NCI-H1436 (cell line): ENCODE measurements around the gene CYP2W1.

Experiments
- DNase-seq: peaks from one replicate; lab custom pipeline; 2025; lab: John Stamatoyannopoulos, UW

Gene CYP2W1

DNA sequence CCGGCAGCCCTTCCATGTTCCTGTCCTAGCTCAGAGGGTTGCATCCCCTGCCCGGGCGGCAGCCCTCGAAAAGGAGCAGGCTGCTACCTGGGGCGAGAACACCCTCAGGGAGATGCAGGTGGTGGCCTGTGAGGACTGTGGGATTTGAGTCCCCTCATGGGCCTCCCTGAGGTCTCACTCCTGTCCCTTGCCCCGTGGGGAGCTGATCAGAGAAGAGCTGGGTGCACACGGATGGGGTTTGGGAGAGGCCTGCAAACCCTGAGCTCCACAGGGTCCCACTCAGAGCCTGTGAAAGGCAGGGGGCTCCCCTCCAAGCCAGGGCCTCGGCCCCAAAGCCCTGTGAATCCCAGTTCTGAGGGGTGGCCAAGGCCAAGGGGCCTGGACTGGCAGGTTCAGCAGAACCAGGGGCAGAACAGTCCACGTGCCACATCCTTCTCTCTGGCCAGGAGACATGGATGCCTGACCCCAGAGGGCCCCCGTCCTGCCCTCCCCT, 424 bp upstream of the CYP2W1 start:
- no peak for DNase-seq

DNA sequence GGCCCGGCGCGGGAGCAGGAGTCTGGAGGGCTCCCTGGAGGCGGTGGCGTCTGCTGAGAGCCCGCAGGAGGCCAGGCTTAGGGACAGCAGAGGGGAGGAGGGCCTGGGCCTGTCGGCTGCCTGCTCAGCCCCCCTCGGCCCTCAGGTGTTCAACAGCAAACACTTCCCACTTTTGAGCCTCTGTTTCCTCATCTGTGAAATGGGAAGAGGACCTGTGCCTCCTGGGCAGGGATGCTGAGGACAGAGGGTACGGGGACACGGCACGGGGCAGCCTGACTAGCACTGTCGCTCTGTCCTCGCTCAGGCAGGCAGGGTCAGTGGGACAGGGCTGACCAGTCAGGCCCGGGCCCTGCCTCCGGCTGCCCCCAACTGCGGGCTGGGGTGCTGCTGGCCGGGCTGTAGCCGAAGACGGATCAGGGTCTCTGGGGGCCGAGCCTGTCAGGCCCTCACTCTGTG, 663 bp downstream of the CYP2W1 start:
- no peak for DNase-seq

DNA sequence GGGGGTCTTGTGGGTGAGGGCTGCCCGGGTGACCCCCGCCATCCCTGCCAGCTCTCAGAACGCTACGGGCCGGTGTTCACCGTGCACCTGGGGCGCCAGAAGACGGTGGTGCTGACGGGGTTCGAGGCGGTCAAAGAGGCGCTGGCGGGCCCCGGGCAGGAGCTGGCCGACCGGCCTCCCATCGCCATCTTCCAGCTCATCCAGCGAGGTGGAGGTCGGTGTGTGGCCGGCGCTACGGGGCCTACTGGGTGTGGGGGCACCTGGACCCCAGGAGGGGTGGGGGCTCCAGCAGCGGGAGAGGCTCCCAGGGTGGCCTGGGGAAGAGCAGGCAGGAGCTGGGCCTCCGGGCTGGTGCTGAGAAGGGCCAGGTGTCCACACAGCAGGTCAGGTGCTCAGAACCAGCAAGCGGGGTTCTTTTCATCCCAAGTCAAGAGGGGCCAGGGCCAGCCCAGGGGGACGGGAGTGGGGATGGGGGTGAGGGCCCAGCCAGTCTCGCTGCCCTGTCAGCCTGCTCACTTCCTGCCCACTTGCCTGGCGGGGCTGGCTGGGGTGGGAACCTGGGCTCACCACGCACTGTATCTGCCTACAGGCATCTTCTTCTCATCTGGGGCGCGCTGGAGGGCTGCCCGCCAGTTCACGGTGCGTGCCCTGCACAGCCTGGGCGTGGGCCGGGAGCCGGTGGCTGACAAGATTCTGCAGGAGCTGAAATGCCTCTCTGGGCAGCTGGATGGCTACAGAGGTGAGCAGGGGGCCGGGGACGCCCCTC, 1.6 kb downstream of the CYP2W1 start:
- no peak for DNase-seq

DNA sequence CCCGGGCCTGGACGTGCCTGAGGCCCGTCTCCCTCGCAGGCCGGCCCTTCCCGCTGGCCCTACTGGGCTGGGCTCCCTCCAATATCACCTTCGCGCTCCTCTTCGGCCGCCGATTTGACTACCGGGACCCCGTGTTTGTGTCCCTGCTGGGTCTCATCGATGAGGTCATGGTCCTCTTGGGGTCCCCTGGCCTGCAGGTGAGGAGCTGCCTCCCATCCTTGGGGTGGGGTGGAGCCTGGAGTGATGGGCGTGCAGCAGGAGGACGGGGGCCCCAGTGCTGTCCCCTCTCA, 2.1 kb downstream of the CYP2W1 start:
- DNase-seq: no peak

DNA sequence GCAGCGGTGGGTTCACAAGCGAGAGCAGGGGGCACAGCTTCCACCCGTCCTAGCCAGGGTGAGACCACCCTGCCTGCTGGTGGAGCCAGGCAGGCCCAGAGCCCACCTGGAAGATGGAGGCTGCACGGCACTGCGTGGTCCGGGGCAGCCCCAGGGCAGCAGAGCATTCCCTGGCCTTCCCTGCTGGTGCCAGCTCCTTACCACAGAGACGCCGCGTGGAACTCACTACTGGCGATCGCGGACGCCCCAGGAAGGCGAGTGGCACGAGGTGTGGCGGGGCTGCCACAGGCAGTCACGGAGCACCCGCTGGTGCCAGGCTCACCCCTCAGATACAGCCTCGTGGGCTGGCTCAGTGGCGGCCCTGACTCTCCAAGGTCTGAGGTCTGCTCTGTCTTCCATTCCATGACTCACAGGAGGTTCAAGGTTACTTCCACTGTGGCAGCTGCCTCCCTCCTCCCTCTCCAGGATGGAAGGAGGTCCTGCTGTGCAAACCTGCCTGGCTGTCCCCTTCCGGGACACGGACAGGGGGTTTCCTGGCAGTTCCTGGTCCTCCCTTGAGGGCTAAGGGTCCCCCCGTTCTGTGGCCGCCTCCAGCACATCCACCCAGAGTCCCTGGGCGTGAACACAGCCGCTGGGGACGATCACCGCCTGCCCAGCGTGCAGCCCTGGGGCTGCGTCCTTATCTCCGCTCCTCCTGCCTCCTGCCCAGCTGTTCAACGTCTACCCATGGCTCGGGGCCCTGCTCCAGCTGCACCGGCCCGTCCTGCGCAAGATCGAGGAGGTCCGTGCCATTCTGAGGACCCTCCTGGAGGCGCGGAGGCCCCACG, 3.1 kb downstream of the CYP2W1 start:
- no peak for DNase-seq

DNA sequence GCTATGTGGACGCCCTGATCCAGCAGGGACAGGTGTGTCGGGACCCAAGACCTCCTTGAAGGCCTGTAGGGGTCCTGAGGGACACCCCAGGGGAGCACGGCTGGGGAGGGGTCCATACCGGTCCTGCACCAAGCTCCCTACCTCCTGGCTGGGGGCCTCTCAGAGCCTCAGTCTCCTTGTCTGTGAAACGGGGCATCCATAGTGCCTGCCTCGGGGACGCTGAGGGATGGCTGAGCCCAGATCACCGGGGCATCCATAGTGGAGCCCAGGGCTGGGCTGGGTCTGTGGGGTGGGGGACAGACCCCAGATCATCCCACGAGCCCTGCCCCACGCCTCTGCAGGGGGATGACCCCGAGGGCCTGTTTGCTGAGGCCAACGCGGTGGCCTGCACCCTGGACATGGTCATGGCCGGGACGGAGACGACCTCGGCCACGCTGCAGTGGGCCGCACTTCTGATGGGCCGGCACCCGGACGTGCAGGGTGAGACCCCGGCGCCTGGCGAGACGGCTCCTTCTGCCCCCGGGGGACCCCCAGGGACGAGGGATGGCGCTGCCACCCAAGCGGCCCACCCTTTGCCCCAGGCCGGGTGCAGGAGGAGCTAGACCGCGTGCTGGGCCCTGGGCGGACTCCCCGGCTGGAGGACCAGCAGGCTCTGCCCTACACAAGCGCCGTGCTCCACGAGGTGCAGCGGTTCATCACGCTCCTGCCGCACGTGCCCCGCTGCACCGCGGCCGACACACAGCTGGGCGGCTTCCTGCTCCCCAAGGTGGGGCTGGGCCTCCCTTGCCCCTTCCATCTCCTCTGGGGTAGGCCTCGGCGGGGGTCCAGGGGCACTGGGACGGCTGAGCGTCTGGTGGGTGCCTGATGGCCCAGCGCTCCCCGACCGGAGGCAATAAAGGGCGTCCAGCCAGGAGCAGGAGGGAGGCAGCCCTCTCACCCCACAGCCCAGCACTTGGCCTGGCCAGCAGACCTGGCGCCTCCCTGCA, 4.1 kb downstream of the CYP2W1 start:
- no peak for DNase-seq

DNA sequence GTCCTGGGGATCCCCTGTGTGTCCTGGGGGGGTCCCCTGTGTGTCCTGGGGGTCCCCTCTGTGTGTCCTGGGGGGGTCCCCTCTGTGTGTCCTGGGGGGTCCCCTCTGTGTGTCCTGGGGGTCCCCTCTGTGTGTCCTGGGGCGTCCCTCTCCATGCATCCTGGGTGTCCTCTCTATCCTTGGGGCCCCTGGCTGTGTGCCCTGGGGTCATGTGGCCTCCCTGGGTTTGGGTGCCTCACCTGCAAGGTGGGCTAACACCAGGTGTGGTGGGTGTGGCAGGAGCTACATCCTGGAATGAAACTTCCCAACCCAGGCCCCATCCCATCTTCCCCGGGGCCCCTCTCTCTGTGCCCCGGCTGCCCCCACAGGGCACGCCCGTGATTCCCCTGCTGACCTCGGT, 4.9 kb downstream of the CYP2W1 start:
- no peak for DNase-seq

DNA sequence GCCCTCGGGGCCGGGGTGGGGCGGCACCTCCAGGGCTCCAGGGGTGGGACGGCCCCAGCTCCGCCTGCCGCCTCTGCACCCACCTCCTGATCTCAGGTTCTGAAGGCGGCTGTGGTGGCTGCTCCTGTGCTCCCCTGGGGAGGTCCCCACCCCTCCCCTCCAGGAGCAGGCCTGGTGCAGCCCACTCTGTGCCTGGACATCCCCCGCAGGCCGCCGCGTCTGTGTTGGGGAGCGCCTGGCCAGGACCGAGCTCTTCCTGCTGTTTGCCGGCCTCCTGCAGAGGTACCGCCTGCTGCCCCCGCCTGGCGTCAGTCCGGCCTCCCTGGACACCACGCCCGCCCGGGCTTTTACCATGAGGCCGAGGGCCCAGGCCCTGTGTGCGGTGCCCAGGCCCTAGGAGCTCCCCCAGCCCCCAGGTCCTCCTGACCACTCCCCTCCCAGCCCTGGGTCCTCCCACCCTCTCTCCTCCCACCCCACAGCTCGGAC, 5.5 kb downstream of the CYP2W1 start:
- no peak for DNase-seq

DNA sequence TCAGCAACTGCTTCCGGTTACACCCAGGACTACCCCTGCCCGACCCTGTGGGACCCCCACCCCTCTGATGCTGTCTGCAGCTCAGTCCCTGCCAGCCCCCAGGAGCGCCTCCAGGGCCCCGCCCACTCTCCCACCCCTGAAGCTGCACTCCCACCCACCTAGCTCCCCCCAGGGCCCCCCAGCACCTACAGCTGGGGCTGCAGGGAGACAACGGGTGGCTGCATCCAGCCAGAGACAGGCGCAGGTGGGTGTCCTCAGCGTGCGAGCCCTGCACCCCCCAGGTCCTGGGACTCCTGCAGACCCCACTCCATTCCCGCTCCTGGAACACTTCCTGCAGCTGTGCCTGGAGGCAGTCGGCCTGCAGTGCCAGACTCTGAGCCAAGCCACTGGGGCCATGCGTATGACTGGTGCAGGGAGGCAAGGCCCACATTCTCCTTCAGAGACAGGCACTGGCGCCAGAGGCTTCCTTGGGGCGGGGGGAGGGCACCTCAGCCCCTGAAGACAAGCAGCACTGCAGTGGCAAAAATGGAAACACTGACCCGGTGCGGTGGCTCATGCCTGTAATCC, 6.1 kb downstream of the CYP2W1 start:
- no peak for DNase-seq

DNA sequence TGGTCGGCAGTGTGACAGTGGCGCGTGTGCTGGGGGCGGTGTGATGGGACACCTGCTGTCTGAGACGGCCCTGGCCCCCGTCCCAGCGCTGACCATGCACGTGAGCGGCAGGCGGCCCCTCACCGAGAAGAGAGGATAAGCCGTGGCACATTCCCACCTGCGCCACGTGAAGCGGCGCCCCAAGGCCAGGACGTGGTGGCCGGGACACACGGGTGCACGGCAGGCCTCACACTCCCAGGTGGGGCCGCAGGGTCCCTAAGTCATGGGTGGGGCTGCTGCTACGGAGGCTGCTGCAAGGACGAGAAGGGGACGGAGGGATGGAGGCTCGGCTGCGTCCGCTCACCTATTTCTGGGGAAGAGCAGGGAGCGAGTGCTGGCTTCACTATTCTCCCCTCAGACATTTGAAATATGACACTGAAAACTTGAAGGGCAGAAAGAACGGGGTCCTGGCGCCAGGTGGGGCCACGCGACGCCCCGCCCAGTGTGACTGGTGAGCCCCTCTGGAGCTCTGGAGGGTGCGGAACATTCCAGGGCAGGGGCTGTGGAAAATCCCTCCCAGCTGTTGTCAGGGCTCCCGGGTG, 7.5 kb downstream of the CYP2W1 start:
- no peak for DNase-seq

DNA sequence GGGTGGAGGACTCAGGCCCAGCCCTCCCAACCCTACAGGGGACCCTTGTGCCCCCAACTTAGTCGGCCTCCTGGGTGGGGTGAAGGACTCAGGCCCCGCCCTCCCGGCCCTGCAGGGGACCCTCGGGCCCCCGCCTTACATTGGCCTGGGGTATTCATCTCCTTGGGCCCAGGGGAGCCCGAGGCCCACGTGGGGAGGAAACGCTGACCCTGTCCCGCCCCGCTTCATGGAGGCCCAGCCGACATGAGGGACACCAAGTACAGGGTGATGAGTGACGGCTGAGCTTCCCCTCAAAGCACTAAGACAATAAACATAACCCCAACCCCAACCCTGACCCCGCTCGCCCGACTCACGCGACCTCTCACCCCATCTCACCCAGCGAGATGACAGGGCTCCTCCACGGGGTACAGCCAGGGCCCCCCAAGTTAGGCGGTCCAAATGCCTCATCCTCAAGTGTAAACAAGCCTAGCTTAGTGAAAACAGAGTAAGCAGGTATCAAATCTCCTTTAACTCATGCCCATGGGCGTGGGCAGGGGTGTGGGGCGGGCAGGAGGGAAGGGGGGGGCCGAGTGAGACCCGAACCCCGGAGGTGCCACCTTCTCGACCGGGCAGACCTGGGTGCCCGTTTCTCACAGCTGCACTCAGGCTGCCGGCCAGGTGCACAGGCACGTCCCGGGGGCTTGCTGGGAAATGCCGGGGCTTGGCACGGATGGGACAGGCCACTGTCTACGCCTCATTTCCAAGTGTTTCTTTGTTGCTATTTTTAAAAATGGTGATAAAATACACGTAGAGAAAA, 8.2 kb downstream of the CYP2W1 start:
- no peak for DNase-seq

DNA sequence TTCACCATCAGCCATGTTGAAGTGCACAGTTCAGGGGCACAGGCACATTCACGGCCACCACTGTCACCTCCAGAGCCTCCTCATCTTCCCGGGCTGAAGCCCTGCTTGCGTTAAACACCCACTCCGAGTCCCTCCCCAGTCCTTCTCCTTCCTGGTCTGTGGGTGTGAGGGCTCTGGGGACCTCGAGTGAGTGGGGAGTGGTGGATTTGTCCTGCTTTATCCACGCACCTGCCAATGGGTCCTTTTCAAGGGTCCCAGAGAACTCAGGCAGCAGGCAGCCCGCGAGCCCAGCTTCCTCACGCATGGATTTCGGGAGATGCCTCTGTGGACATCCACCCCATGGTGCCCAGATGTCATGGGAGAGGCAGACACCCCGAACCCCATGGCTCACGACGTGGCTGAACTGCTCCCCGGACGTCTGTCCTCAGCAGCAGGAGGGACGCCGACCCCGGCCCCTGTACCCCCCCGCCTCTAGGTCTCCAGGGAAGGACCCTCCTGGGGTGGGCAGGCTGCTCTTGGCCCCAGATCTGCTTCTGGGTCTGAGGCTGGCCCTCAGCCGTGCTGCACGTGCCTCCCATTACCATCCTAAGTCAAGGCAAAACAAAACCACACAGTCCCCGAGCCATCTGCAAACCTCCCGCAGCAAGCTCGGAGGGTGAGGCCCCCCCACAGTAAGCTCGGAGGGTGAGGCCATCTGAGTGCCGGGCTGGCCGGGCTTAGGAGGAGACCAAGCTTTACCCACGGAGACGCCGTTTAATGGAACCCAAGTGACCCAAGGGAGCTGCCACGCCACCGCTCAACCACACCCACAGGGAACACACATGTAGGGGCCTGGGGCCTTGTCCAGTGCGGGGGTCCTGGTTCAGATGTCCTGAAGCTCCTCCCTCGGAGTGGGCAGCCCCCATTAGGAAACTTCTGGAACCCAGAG, 9.0 kb downstream of the CYP2W1 start:
- no peak for DNase-seq

DNA sequence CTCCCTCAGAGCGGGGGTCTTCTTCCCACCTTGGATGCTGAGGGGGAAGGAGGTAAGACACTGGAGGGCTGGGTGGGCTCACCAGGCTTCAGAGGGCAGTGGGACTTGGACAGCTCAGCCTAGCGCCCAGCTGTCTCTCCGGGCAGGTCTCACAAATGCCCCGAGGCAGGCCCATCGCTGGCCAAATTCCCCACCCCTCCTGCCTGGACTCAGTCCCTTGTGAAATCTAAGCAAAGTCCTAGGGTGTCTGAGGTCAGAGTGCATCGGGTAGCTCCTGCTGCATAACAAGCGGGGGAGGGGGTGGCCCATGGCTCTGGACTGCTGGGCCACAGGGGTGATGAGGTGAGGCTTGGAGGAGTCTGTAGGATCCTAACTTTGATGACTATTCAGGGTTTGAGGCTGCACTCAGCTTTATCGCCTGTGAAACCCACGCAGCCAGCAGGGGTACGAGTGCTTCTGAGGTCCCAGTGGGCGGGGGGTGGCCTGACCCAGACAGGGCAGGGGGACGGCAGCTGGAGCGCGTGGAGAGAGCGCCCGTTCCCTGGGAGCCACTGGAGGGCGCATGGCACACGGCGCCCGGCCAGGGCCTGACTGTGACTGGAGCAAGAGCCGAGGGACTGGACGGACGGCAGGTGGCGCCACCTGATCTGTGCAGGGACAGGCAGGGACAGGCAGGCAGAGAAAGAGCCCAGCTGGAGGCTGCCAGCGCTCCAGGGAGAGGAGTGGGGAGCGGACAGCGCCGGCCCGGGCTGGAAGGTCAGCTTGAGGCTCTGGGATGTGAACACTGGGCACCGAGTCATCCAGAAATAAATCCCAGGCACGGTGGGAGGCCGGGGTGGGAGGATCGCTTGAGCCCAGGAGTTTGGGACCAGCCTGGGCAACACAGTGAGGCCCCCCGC, 10.0 kb downstream of the CYP2W1 start:
- peak; percentile 93 for DNase-seq

DNA sequence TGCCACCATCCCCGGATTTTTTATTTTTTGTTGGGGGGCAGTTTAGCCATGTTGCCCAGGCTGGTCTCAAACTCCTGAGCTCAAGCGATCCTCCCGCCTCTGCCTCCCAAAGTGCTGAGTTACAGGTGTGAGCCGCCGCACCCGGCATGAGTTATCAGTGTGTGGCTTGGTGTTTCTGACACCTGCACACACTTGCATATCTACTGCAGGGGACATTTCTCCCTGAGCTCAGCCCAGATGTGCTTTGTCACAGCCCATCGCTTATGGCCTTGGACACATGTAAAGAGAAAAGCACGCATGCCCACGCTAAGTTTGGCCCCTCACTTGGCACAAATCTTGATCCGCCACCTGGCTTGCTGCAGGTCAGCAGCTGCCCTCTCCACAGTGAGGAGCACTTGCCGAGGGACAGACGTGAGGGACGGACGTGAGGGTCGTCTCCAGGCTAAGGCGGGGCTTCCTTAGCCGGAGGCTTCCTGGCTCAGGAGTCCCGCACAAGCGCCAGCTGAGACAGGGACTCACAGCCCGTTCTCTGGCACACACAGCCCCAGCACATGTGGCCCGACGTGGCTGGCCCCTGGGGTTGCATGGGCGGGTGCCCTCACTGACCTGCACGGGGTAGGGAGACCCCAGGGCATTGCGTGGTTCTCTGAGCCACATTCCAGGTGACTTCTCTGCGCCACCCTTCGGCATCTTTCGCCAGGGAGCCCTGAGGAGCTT, 11.8 kb downstream of the CYP2W1 start:
- no peak for DNase-seq

DNA sequence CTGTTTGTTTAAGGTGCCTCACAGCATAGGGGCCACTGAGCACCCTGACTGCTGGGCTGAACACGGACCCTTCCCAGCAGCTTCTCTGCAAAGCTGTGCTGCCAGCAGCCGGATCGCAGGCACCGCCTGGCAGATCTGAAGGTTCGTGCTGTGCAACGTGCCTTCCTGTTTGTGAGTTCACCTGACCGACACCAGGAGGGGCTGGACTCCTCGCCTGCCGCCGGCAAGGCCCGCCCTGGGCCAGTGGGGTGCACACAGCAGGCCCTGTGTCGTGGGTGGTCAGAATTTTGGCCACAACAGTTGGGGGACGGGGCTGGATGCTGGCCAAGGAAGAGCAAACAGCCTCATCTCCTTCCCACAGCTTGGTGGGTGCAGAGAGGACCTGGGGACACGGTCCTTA, 12.6 kb downstream of the CYP2W1 start:
- DNase-seq: no peak

DNA sequence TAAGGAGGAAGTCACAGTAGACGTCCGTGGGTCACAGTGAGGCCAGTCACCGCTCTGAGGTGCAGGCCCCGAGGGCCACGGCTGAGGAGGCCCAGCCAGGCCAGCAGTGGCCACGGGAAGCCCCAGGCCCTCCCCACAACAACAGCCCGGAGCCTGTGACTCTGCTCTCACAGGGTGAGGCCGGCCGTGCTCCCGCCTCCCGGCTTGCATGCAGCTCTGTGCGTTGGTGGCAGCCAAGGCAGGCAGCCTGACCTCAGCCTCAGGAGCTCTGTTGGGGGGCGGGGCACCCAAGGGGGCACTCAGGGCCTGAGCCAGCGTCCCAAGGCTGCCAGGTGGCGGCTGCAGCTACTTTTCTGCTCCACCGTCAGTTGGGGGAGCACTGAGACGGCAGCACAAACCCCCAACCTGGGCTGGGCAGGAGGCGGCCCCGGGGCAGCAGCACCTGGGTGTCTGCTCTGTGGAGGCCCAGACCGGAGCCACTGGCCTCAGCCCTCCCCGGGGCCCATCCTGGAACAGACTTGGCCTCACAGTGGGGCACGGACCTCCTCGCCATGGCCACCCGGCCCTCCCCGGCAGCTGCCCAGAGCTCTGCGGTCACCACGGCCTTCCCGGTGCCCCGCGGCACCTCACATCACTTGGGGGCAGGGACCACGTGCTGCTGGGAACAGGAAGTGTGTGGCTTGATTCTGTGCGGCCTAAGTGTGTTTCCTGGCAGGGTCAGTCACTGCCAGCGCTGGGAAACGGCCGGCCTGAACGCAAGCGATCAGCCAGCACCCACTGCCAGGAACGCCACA, 13.3 kb downstream of the CYP2W1 start:
- DNase-seq: no peak
